Lung (tissue), 12 donors: Measurements from ENCODE around the gene KRTAP5-2. TPM values are rescaled to one million over a fixed set of nuclear protein-coding genes. Genes with fewer than 3 reads are reported as not detected.
A peak's percentile ranks its signal among the peaks of the same experiment; 100 is the strongest.

ENCODE experiments used
- ATAC-seq: fragments of 200-7000 bp; cut with Tn5 transposase; one replicate; pipeline ENCODE4 v1.9.1; 2020; ENCODE audit warnings: moderate number of reproducible peaks; ENCODE audit not compliant: insufficient read depth, low FRiP score
- DNase-seq, 3 donors: peaks; one replicate each; pipeline ENCODE4 v3.0.0-alpha.2; 2013 to 2017
- H3K27ac ChIP-seq, 2 donors: one replicate each; pipeline ENCODE4 v1.5.1; 2013; ENCODE audit warnings: mild to moderate bottlenecking in 2 of 2, moderate library complexity in 2 of 2, control low read depth in 1 of 2, inconsistent platforms in 1 of 2, low read depth in 1 of 2, low read length in 1 of 2
- H3K27me3 ChIP-seq, 3 donors: one replicate each; pipeline ENCODE4 v1.5.1; 2013; ENCODE audit warnings: low read length in 2 of 3; ENCODE audit not compliant: control insufficient read depth in 3 of 3, insufficient read depth in 3 of 3
- H3K36me3 ChIP-seq, 4 donors: one replicate each; pipeline ENCODE4 v1.5.1; 2013; ENCODE audit warnings: low read length in 4 of 4, mild to moderate bottlenecking in 1 of 4, moderate library complexity in 1 of 4; ENCODE audit not compliant: control insufficient read depth in 4 of 4, insufficient read depth in 4 of 4
- H3K4me1 ChIP-seq, 5 donors: one replicate each; pipeline ENCODE4 v1.5.1; 2013; ENCODE audit warnings: low read length in 5 of 5, mild to moderate bottlenecking in 2 of 5, moderate library complexity in 1 of 5; ENCODE audit not compliant: control insufficient read depth in 5 of 5, insufficient read depth in 5 of 5
- H3K4me3 ChIP-seq: one replicate; pipeline ENCODE4 v1.5.1; 2013; ENCODE audit warnings: mild to moderate bottlenecking, control low read depth, moderate library complexity
- H3K9ac ChIP-seq, 2 donors: one replicate each; pipeline ENCODE4 v1.5.1; 2013; ENCODE audit warnings: low read length in 2 of 2, control low read depth in 1 of 2; ENCODE audit not compliant: insufficient read depth in 1 of 2
- H3K9me3 ChIP-seq, 4 donors: one replicate each; pipeline ENCODE4 v1.5.1; 2013; ENCODE audit warnings: low read length in 3 of 4, mild to moderate bottlenecking in 1 of 4, moderate library complexity in 1 of 4; ENCODE audit not compliant: control insufficient read depth in 4 of 4, insufficient read depth in 3 of 4
- WGBS, 2 donors: extraction: QIAGEN DNeasy Blood & Tissue Kit; methylation state at CpG; one replicate each; pipeline ENCODE4 v1.1.7; 2013; 5-methylcytosine and 5-hydroxymethylcytosine counted together
- polyA plus RNA-seq, 2 donors: library from polyadenylated mRNA; stranded (reverse); fragments of 200-250 nt; gene quantifications; one replicate each; pipeline ENCODE4 v1.2.1, GENCODE V29; 2013
- total RNA-seq, 2 donors: library from RNA; depleted of rRNA in 1 of 2; stranded (reverse); fragments of >200 nt in 1 of 2; gene quantifications; one replicate each; pipeline ENCODE4 v1.2.1, GENCODE V29; 2014 to 2021
- TF ChIP-seq, protein P1 (sequence below): IDR thresholded peaks from 2 replicates; pipeline ENCODE4 v1.5.1; 2012; ENCODE audit warnings: mild to moderate bottlenecking; ENCODE audit errors: control extremely low read depth, extremely low read depth
- donor health status: control.
- donor health status: control.
- donor health status: Bipolar disorder and iron deficiency.
- donor health status: healthy.
- donor health status: DM: yes; HTN: yes; CAD: no.

KRTAP5-2 gene
- total and polyA plus RNA-seq, 4 donors, result 0.12 TPM; not detected in 3

DNA sequence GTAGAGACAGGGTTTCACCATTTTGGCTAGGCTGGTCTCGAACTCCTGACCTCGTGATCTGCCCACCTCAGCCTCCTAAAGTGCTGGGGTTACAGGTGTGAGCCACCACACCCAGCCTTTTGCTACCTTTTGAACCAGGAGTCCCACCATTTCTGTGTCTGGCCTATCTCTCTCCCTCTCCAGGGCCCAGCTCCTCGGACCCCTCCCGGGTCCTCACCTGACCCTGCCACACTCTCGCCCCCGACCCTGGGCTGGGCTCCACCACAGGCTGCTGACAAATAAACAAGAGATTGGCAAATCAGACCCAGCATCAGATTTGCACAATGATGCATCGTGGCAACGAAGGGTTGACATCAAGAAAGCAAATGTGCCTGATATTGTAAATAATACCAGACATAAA, 40.2 kb upstream of the KRTAP5-2 start:
- Histone ChIP-seq H3K36me3 (no peaks in the 10 kb centered on the region), H3K4me3 (no peak overlapping the region), H3K9me3 (no peaks in the 10 kb centered on the region), H3K27ac (peak overlapping the region in 1 of 2 donors; percentile 4), H3K27me3 (peaks cover 0 to 4% (median 0%) of the 10 kb centered on the region in 3 donors), H3K4me1 (peaks cover 0 to 9% (median 0%) of the 10 kb centered on the region in 5 donors), H3K9ac (no peak overlapping the region)
- DNase-seq, result no peak
- TF ChIP-seq, protein P1, sequence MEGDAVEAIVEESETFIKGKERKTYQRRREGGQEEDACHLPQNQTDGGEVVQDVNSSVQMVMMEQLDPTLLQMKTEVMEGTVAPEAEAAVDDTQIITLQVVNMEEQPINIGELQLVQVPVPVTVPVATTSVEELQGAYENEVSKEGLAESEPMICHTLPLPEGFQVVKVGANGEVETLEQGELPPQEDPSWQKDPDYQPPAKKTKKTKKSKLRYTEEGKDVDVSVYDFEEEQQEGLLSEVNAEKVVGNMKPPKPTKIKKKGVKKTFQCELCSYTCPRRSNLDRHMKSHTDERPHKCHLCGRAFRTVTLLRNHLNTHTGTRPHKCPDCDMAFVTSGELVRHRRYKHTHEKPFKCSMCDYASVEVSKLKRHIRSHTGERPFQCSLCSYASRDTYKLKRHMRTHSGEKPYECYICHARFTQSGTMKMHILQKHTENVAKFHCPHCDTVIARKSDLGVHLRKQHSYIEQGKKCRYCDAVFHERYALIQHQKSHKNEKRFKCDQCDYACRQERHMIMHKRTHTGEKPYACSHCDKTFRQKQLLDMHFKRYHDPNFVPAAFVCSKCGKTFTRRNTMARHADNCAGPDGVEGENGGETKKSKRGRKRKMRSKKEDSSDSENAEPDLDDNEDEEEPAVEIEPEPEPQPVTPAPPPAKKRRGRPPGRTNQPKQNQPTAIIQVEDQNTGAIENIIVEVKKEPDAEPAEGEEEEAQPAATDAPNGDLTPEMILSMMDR, result no peak
- no peak for ATAC-seq
- 69 to 84% methylated on average over 8 of the region's 8 CpGs for WGBS, 2 donors

DNA sequence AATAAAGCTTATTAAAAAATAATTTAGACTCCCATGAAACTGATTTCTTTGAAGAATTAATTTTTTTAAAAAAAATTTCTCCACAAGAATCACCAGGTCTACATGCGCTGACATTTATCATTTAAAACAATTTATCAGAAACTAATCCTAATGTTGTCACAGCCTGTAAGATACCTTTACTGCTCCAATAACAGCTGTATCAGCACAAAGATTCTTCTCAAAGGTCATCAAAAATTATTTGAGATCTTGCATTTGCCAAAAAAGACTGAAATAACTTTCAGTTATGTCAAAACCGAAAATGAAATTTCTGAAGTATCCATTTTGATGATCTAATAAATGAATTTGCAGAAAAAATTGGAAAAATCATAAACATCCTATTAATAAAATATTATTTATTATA, 39.5 kb upstream of the KRTAP5-2 start:
- no peak for DNase-seq
- TF ChIP-seq, protein P1, result no peak
- Histone ChIP-seq H3K4me1 (peaks cover 0 to 9% (median 0%) of the 10 kb centered on the region in 5 donors), H3K4me3 (no peak overlapping the region), H3K36me3 (no peaks in the 10 kb centered on the region), H3K9ac (no peak overlapping the region), H3K27me3 (peaks cover 0 to 4% (median 0%) of the 10 kb centered on the region in 3 donors), H3K9me3 (no peaks in the 10 kb centered on the region), H3K27ac (no peak overlapping the region)
- 95 to 97% methylated on average over 2 of the region's 2 CpGs for WGBS, 2 donors
- ATAC-seq, result no peak

DNA sequence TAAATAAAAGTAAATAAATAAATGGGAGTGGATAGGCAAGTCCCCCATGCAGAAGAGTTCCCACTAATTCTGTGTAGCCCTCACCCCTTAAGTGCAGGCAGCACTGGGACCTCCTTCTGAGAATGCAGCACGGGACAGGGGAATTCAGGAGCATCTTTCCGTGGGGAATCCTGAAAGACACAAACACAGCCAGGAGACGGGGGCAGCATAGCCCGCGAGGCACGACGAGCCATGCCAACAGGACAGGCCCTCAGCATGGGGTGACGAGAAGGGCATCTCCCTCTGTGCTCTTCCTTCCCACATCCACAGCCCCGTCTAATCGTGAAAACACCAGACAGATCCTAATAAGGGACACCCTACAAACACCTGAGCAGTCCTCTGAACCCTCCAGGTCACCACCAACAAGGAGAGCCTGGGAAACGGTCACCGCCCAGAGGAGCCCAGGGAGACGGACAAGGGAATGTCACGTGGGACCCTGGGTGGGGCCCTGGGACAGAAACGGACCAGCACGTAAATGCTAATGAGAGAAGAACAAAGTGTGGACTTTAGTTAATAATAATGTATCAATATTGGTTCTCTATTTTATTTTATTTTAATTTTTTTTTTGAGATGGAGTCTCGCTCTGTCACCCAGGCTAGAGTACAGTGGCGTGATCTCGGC, 38.3 kb upstream of the KRTAP5-2 start:
- Histone ChIP-seq H3K27ac (no peak overlapping the region), H3K27me3 (peaks cover 0 to 8% (median 0%) of the 10 kb centered on the region in 3 donors)
- TF ChIP-seq, protein P1, result no peak

More for the DNA sequence above, 38.3 kb upstream of the KRTAP5-2 start:
- 88 to 90% methylated on average over 19 of the region's 19 CpGs for WGBS, 2 donors
- Histone ChIP-seq H3K9ac (no peak overlapping the region), H3K36me3 (no peaks in the 10 kb centered on the region), H3K4me1 (peaks cover 0 to 10% (median 0%) of the 10 kb centered on the region in 5 donors), H3K4me3 (no peak overlapping the region), H3K9me3 (no peaks in the 10 kb centered on the region)
- DNase-seq (no peak), ATAC-seq (no peak)
